GM12892 (cell line): ENCODE measurements around the gene FCRL3.

ENCODE experiments used
- POLR2A ChIP-seq: IDR thresholded peaks from 2 replicates; pipeline ENCODE4 v1.6.1; 2011; ENCODE audit warnings: low read depth, low read length, control low read depth
- POLR2AphosphoS5 ChIP-seq: IDR thresholded peaks from 2 replicates; pipeline ENCODE4 v1.6.1; 2011; ENCODE audit warnings: low read depth, low read length, control low read depth

DNA sequence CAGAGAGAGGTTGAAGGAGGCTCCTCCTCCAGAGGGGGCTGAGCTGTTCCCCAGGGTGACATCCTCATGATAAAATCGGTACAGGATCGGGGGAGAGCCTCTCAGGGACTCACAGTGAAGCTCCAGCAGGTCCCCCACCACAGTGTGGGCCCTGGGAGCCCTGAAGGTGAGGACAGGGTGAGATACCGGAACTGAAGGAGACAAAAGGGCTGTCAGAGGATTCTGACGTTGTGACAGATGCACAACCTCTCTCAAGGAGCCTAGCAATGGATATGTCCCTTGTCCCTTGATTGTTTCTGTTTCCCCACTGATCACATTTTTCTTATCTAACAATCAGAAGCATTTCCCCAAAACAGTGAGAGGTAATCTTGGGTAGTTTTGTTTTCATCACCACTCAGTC lies 5.2 kb downstream of the FCRL3 start:
- TF ChIP-seq POLR2A (no peak), POLR2AphosphoS5 (no peak)
